Measurements from ENCODE around the gene GIMAP5.

- TF ChIP-seq GATA2 (IDR thresholded peaks at IDR 0.05; ENCODE audit: low read depth, low read length) (no peak), GATA3 (IDR thresholded peaks at IDR 0.05; ENCODE audit: low read depth, low read length) (no peak)
Measured at GRCh38 chr7:150778014-150778737, 41.0 kb downstream of the GIMAP5 start.

All from SH-SY5Y (cell line).